HCT116 (cell line): Measurements from ENCODE around the gene EXOC4. TPM values are rescaled to one million over a fixed set of nuclear protein-coding genes. Genes with fewer than 3 reads are reported as not detected.

ENCODE experiments used
- ATAC-seq: fragments of 200-7000 bp; cut with Tn5 transposase; 2 replicates; pipeline ENCODE4 v1.9.1; 2020; ENCODE audit warnings: mild to moderate bottlenecking, moderate library complexity
- BruUV-seq: library from RNA; stranded (reverse); fragments of 400-500 nt; replicated peaks from 2 replicates; lab custom pipeline; 2021; lab: Mats Ljungman, UMichigan
- CTCF ChIA-PET: fragments of 300-600 bp; sonication (Branson Sonifier 250); formaldehyde crosslinking; loops from one replicate; lab custom pipeline; 2021; ENCODE audit warnings: antibody characterized with exemption; lab: Charles Lee
- POLR2A ChIA-PET: fragments of 300-600, 350-600 bp; sonication (Branson Sonifier 250); formaldehyde crosslinking; loops from one replicate; lab custom pipeline; 2021; ENCODE audit warnings: antibody characterized with exemption; lab: Charles Lee
- RAD21 ChIA-PET, 2 experiments: fragments of 300-600 bp; sonication (Branson Sonifier 250); formaldehyde crosslinking; loops; one replicate each; lab custom pipeline; 2023; ENCODE audit warnings: low total read pairs in 2 of 2; ENCODE audit not compliant: uncharacterized antibody in 2 of 2, unreplicated experiment in 2 of 2, low non-redundant PET in 1 of 2; lab: Charles Lee
- DNase-seq: peaks from one replicate; pipeline ENCODE4 v3.0.0-alpha.2; 2010; ENCODE audit warnings: low read depth, low spot score
- H2AFZ ChIP-seq: fragments of 200-600 bp; shearing (Covaris generic), sonication (generic); 2 replicates; pipeline ENCODE4 v1.6.1; 2017; ENCODE audit warnings: low read depth, mixed run types, mixed read lengths, antibody characterized with exemption, low read length; ENCODE audit not compliant: poor library complexity, severe bottlenecking
- H3K27ac ChIP-seq: 2 replicates; pipeline ENCODE4 v1.5.1; 2012; ENCODE audit warnings: low read depth, low read length
- H3K27me3 ChIP-seq: fragments of 200-600 bp; sonication (generic); 2 replicates; pipeline ENCODE4 v1.6.1; 2016; ENCODE audit warnings: mixed run types, low read length, mixed read lengths; ENCODE audit not compliant: insufficient read depth
- H3K36me3 ChIP-seq, 2 experiments: fragments of 200-500 bp in 1 of 2; fragments of 200-600 bp in 1 of 2; sonication (Bioruptor generic) in 1 of 2; sonication (generic) in 1 of 2; 2 replicates each; pipeline versions ENCODE4 v1.5.1 to v1.6.1; 2014 to 2016; ENCODE audit warnings: low read length in 2 of 2, inconsistent platforms in 1 of 2, mixed read lengths in 1 of 2, mixed run types in 1 of 2; ENCODE audit not compliant: insufficient read depth in 2 of 2, control insufficient read depth in 1 of 2
- H3K4me1 ChIP-seq, 2 experiments: fragments of 200-600 bp in 1 of 2; sonication (generic) in 1 of 2; 2 replicates each; pipeline versions ENCODE4 v1.5.1 to v1.6.1; 2012 to 2017; ENCODE audit warnings: low read length in 2 of 2, inconsistent platforms in 1 of 2, mild to moderate bottlenecking in 1 of 2, mixed read lengths in 1 of 2, mixed run types in 1 of 2, moderate library complexity in 1 of 2; ENCODE audit not compliant: insufficient read depth in 2 of 2, control insufficient read depth in 1 of 2
- H3K4me2 ChIP-seq: fragments of 200-600 bp; sonication (generic); 2 replicates; pipeline ENCODE4 v1.6.1; 2017; ENCODE audit warnings: mixed run types, low read length, mixed read lengths
- H3K4me3 ChIP-seq, 2 experiments: fragments of 200-600 bp in 1 of 2; sonication (generic) in 1 of 2; replicated peaks in 1 of 2; 2 replicates each; pipeline ENCODE4 v1.5.1; 2011 to 2016; ENCODE audit warnings: low read length in 2 of 2, control low read depth in 1 of 2, low read depth in 1 of 2, mild to moderate bottlenecking in 1 of 2, mixed read lengths in 1 of 2, mixed run types in 1 of 2
- H3K79me2 ChIP-seq: fragments of 200-600 bp; sonication (generic); 2 replicates; pipeline ENCODE4 v1.6.1; 2017; ENCODE audit warnings: mild to moderate bottlenecking, mixed run types, low read length, moderate library complexity, mixed read lengths; ENCODE audit not compliant: insufficient read depth
- H3K9ac ChIP-seq: fragments of 200-600 bp; sonication (generic); 2 replicates; pipeline ENCODE4 v1.6.1; 2016; ENCODE audit warnings: low read length, mixed read lengths
- H3K9me2 ChIP-seq: fragments of 200-600 bp; sonication (generic), shearing (Covaris generic); 2 replicates; pipeline ENCODE4 v1.6.1; 2017; ENCODE audit warnings: mixed run types, mild to moderate bottlenecking, moderate library complexity; ENCODE audit not compliant: insufficient read depth
- H3K9me3 ChIP-seq, 2 experiments: fragments of 200-500 bp in 1 of 2; fragments of 200-600 bp in 1 of 2; sonication (Bioruptor generic) in 1 of 2; sonication (generic) in 1 of 2; 2 replicates each; pipeline ENCODE4 v1.6.1; 2014 to 2017; ENCODE audit warnings: low read length in 2 of 2, mixed read lengths in 2 of 2, inconsistent platforms in 1 of 2, low read depth in 1 of 2, mild to moderate bottlenecking in 1 of 2, mixed run types in 1 of 2, moderate library complexity in 1 of 2; ENCODE audit not compliant: control insufficient read depth in 1 of 2, insufficient read depth in 1 of 2
- H4K20me1 ChIP-seq: fragments of 200-600 bp; sonication (generic), shearing (Covaris generic); 2 replicates; pipeline ENCODE4 v1.6.1; 2017; ENCODE audit warnings: mixed run types, mild to moderate bottlenecking, moderate library complexity; ENCODE audit not compliant: insufficient read depth
- CBX3 ChIP-seq: IDR thresholded peaks from 2 replicates; pipeline ENCODE4 v1.6.1; 2012; ENCODE audit warnings: low read depth
- ELF1 ChIP-seq: IDR thresholded peaks from 2 replicates; pipeline ENCODE4 v1.6.1; 2012; ENCODE audit warnings: low read depth, borderline replicate concordance
- JUND ChIP-seq: IDR thresholded peaks from 2 replicates; pipeline ENCODE4 v1.6.1; 2012
- SIN3A ChIP-seq: IDR thresholded peaks from 2 replicates; pipeline ENCODE4 v1.6.1; 2012; ENCODE audit warnings: low read depth
- SP1 ChIP-seq: IDR thresholded peaks from 2 replicates; pipeline ENCODE4 v1.6.1; 2012; ENCODE audit warnings: low read depth
- TCF7L2 ChIP-seq: IDR thresholded peaks from 2 replicates; pipeline ENCODE4 v1.7.0; 2011; ENCODE audit warnings: borderline replicate concordance, inconsistent platforms; ENCODE audit not compliant: insufficient read depth, insufficient read length; ENCODE audit errors: extremely low read depth
- YY1 ChIP-seq: IDR thresholded peaks from 2 replicates; pipeline ENCODE4 v1.6.1; 2011; ENCODE audit warnings: low read length, low read depth, moderate library complexity, mild to moderate bottlenecking; ENCODE audit not compliant: insufficient replicate concordance; ENCODE audit errors: extremely low read depth
- intact Hi-C: fragments of 100-400 bp; cut with micrococcal nuclease; formaldehyde crosslinking; loops from 2 replicates; pipeline ENCODE4 v1.10.0; 2022
- total RNA-seq: library from RNA; stranded (reverse); gene quantifications from one replicate; pipeline ENCODE4 v1.2.1, GENCODE V29; 2021; ENCODE audit not compliant: unreplicated experiment
- TF ChIP-seq, protein P1 (sequence below), 3 experiments: fragments of 200-600 bp in 1 of 3; sonication (generic) in 1 of 3; IDR thresholded peaks in 2 of 3; conservative IDR thresholded peaks in 1 of 3; 2 replicates each; pipeline ENCODE4 v1.5.1; 2012 to 2017; ENCODE audit warnings: low read depth in 2 of 3, low read length in 2 of 3, antibody characterized with exemption in 1 of 3, borderline replicate concordance in 1 of 3, control low read depth in 1 of 3, mild to moderate bottlenecking in 1 of 3, mixed read lengths in 1 of 3, mixed run types in 1 of 3, moderate library complexity in 1 of 3; ENCODE audit not compliant: insufficient read depth in 1 of 3
- TF ChIP-seq, protein P2 (sequence below): IDR thresholded peaks from 2 replicates; pipeline ENCODE4 v1.6.1; 2012
- TF ChIP-seq, protein P3 (sequence below): IDR thresholded peaks from 2 replicates; pipeline ENCODE4 v1.6.1; 2012

Gene EXOC4
- total RNA-seq, 1 experiment from 2014 or later, result 40.3 TPM

DNA sequence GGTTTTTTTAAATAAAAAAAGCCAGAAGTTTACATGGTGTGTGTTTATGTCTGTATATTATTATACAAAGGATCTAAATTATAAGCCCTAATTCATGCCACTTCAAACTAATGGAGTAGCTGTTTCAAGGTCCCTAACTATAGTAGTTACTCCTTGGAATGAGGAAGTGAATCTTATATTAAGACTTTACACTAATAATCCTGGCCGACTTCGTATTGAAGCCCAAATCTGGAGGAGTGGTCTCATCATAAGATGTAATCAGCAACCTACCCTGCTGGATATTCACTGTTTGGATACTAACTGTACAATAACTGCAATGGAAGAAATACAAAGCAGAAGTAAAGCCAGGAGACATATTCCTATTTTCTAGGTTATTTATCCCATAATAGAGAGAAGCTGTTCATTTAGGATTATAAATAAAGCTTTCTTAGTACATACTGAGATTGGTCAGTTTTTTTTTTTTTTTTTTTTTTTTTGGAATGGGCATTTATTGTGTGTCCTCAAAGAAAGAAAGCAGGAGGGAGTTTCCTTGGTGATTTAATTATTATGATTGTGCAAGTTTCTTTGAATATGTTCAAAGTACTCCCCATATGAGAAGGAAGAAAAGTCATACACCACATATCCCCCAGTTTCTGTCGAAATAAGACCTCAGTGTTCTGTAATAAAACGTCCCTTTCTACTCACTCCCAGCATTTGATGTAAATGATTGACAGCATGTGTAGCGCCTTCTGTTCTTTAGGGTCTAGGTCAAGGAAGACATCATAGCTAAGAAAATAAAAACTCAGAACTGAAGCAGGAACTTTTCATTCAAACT lies 397.8 kb downstream of the EXOC4 start:
- no TSS peak for BruUV-seq
- ATAC-seq, result no peak
- RAD21 ChIA-PET, result no interaction called here
- no peak for TF ChIP-seq SP1
- TF ChIP-seq TCF7L2, result no peak
- TF ChIP-seq, protein P1, sequence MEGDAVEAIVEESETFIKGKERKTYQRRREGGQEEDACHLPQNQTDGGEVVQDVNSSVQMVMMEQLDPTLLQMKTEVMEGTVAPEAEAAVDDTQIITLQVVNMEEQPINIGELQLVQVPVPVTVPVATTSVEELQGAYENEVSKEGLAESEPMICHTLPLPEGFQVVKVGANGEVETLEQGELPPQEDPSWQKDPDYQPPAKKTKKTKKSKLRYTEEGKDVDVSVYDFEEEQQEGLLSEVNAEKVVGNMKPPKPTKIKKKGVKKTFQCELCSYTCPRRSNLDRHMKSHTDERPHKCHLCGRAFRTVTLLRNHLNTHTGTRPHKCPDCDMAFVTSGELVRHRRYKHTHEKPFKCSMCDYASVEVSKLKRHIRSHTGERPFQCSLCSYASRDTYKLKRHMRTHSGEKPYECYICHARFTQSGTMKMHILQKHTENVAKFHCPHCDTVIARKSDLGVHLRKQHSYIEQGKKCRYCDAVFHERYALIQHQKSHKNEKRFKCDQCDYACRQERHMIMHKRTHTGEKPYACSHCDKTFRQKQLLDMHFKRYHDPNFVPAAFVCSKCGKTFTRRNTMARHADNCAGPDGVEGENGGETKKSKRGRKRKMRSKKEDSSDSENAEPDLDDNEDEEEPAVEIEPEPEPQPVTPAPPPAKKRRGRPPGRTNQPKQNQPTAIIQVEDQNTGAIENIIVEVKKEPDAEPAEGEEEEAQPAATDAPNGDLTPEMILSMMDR (IDR thresholded peaks at IDR 0.05 in 2 of 3, conservative IDR thresholded peaks at IDR 0.05 in 1 of 3; ENCODE audit: borderline replicate concordance in 1 of 3, insufficient read depth in 1 of 3, low read depth in 2 of 3, low read length in 2 of 3), result no peak
- TF ChIP-seq, protein P2, sequence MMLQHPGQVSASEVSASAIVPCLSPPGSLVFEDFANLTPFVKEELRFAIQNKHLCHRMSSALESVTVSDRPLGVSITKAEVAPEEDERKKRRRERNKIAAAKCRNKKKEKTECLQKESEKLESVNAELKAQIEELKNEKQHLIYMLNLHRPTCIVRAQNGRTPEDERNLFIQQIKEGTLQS, result no peak
- no peak for TF ChIP-seq CBX3
- TF ChIP-seq SIN3A, result no peak
- TF ChIP-seq, protein P3, sequence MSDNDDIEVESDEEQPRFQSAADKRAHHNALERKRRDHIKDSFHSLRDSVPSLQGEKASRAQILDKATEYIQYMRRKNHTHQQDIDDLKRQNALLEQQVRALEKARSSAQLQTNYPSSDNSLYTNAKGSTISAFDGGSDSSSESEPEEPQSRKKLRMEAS, result no peak
- no peak for TF ChIP-seq JUND
- no peak for TF ChIP-seq YY1
- no peak for TF ChIP-seq ELF1
- TF ChIP-seq, all 23 proteins: peak for 0
- no peaks in the 10 kb centered on the region for H4K20me1 ChIP-seq
- DNase-seq, result no peak
- no peaks in the 10 kb centered on the region for H3K4me1 ChIP-seq
- no peaks in the 10 kb centered on the region for H3K79me2 ChIP-seq
- H3K27me3 ChIP-seq, result no peaks in the 10 kb centered on the region
- no peak overlapping the region for H3K4me2 ChIP-seq
- H3K27ac ChIP-seq, result no peak overlapping the region
- no peak overlapping the region for H3K4me3 ChIP-seq
- H2AFZ ChIP-seq, result no peak overlapping the region
- no peaks in the 10 kb centered on the region for H3K9me2 ChIP-seq
- ChIA-PET POLR2A (no interaction called here), CTCF (no interaction called here)
- no peak overlapping the region for H3K9ac ChIP-seq
- no peaks in the 10 kb centered on the region for H3K9me3 ChIP-seq
- intact Hi-C loops, result no loop called here
- no peaks in the 10 kb centered on the region for H3K36me3 ChIP-seq
